Measurements from ENCODE around the gene PDZD11.
"Not testable (repeated sequence)": the region's sequence is repeated elsewhere in the genome, so short reads cannot be mapped to it uniquely, and the experiment has no call there.

Gene PDZD11

DNA sequence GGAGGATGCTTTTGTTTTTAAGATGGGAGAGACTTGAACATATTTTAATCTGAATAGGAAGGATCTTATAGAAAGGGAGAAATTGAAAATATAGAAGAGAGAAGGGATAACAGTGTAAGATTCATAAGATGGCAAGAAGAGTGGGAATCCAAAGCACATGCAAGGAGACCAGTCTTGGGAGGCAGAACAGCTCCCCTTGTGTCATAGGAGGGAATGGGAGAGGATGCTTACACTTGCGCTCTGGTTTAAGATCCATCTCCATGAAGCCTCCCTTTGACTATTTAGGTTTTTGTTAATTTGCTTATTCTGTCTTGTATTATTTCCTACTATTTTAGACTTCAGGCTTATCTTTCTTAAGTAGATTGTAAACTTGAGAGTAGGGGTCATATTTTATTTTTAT, 42.9 kb upstream of the PDZD11 start:
- Histone ChIP-seq H3K27me3 (ENCODE audit: control insufficient read depth, low read length) (no peaks in the 10 kb centered on the region), H3K27ac (ENCODE audit: low read depth, low read length) (no peak overlapping the region), H3K4me1 (ENCODE audit: control insufficient read depth, low read length) (no peaks in the 10 kb centered on the region), H3K36me3 (ENCODE audit: control insufficient read depth, low read length) (peaks cover 50% of the 10 kb centered on the region), H3F3A (ENCODE audit: control insufficient read depth, insufficient read depth) (no peaks in the 10 kb centered on the region), H3K9me3 (ENCODE audit: control insufficient read depth, insufficient read depth, low read length) (no peaks in the 10 kb centered on the region), H3K79me2 (ENCODE audit: control insufficient read depth, low read length) (no peaks in the 10 kb centered on the region), H4K20me1 (ENCODE audit: control insufficient read depth, insufficient read depth, low read depth, low read length) (no peaks in the 10 kb centered on the region), H3K4me2 (ENCODE audit: low read length) (no peak overlapping the region), H3K9me2 (replicated peaks; ENCODE audit: control insufficient read depth, low read length) (no peaks in the 10 kb centered on the region), H3K4me3 (ENCODE audit: low read length) (no peak overlapping the region)
- TF ChIP-seq EZH2phosphoT487 (IDR thresholded peaks at IDR 0.05; ENCODE audit: borderline replicate concordance, low read length) = no peak
- TF ChIP-seq CTCF (IDR thresholded peaks at IDR 0.05; ENCODE audit: low read depth, low read length, poor library complexity, severe bottlenecking) = no peak

GRCh38 chrX:70331161-70331560, 41.4 kb upstream of the PDZD11 start:
- Histone ChIP-seq H3K27me3 (ENCODE audit: control insufficient read depth, low read length) (no peaks in the 10 kb centered on the region), H3K36me3 (ENCODE audit: control insufficient read depth, low read length) (peaks cover 43% of the 10 kb centered on the region), H3K4me2 (ENCODE audit: low read length) (no peak overlapping the region), H3K9me3 (ENCODE audit: control insufficient read depth, insufficient read depth, low read length) (no peaks in the 10 kb centered on the region), H3K4me1 (ENCODE audit: control insufficient read depth, low read length) (no peaks in the 10 kb centered on the region), H3K9me2 (replicated peaks; ENCODE audit: control insufficient read depth, low read length) (no peaks in the 10 kb centered on the region), H3K27ac (ENCODE audit: low read depth, low read length) (no peak overlapping the region), H3K4me3 (ENCODE audit: low read length) (no peak overlapping the region), H3K79me2 (ENCODE audit: control insufficient read depth, low read length) (no peaks in the 10 kb centered on the region), H4K20me1 (ENCODE audit: control insufficient read depth, insufficient read depth, low read depth, low read length) (no peaks in the 10 kb centered on the region), H3F3A (ENCODE audit: control insufficient read depth, insufficient read depth) (no peaks in the 10 kb centered on the region)
- TF ChIP-seq EZH2phosphoT487 (IDR thresholded peaks at IDR 0.05; ENCODE audit: borderline replicate concordance, low read length) = no peak
- TF ChIP-seq CTCF (IDR thresholded peaks at IDR 0.05; ENCODE audit: low read depth, low read length, poor library complexity, severe bottlenecking) = no peak

DNA sequence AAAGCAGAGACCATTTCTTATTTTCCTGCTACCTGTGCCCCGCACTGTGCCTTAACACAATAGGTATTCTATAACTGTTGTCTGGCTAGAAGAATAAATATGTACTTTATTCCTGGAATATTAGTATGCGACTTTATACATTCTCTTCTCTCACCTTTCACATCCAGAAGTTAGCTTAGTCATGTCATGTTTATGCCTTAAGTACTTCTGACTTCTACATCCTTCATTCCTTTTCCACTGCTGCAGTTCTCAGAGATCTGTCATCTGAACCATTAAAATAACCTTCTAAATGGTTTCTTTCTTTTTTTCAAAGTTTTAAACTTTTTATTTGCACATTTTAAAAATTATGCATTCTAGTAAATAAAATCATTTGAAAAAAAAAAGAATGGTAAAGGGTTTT, 34.6 kb upstream of the PDZD11 start:
- TF ChIP-seq EZH2phosphoT487 (IDR thresholded peaks at IDR 0.05; ENCODE audit: borderline replicate concordance, low read length) = no peak
- no peak for TF ChIP-seq CTCF (IDR thresholded peaks at IDR 0.05; ENCODE audit: low read depth, low read length, poor library complexity, severe bottlenecking)
- Histone ChIP-seq H4K20me1 (ENCODE audit: control insufficient read depth, insufficient read depth, low read depth, low read length) (no peaks in the 10 kb centered on the region), H3K4me2 (ENCODE audit: low read length) (no peak overlapping the region), H3F3A (ENCODE audit: control insufficient read depth, insufficient read depth) (no peaks in the 10 kb centered on the region), H3K79me2 (ENCODE audit: control insufficient read depth, low read length) (no peaks in the 10 kb centered on the region), H3K27ac (ENCODE audit: low read depth, low read length) (no peak overlapping the region), H3K4me1 (ENCODE audit: control insufficient read depth, low read length) (no peaks in the 10 kb centered on the region), H3K36me3 (ENCODE audit: control insufficient read depth, low read length) (peaks cover 8% of the 10 kb centered on the region), H3K9me3 (ENCODE audit: control insufficient read depth, insufficient read depth, low read length) (no peaks in the 10 kb centered on the region), H3K9me2 (replicated peaks; ENCODE audit: control insufficient read depth, low read length) (no peaks in the 10 kb centered on the region), H3K4me3 (ENCODE audit: low read length) (no peak overlapping the region), H3K27me3 (ENCODE audit: control insufficient read depth, low read length) (no peaks in the 10 kb centered on the region)

GRCh38 chrX:70323628-70324027, 33.9 kb upstream of the PDZD11 start:
- H3K4me2 ChIP-seq (ENCODE audit: low read length); H3K9me2 ChIP-seq (replicated peaks; ENCODE audit: control insufficient read depth, low read length); H3K36me3 ChIP-seq (ENCODE audit: control insufficient read depth, low read length); H3K27ac ChIP-seq (ENCODE audit: low read depth, low read length); H3F3A ChIP-seq (ENCODE audit: control insufficient read depth, insufficient read depth); H3K4me1 ChIP-seq (ENCODE audit: control insufficient read depth, low read length); H4K20me1 ChIP-seq (ENCODE audit: control insufficient read depth, insufficient read depth, low read depth, low read length); H3K79me2 ChIP-seq (ENCODE audit: control insufficient read depth, low read length); H3K27me3 ChIP-seq (ENCODE audit: control insufficient read depth, low read length); H3K9me3 ChIP-seq (ENCODE audit: control insufficient read depth, insufficient read depth, low read length); H3K4me3 ChIP-seq (ENCODE audit: low read length): not testable (repeated sequence)

Data from DOHH2 (cell line).